Measurements from ENCODE around the gene CHST5. TPM values are rescaled to one million over a fixed set of nuclear protein-coding genes. Genes with fewer than 3 reads are reported as not detected.

Gene CHST5
- total and polyA plus RNA-seq, 2 experiments from 2014 or later: not detected

DNA sequence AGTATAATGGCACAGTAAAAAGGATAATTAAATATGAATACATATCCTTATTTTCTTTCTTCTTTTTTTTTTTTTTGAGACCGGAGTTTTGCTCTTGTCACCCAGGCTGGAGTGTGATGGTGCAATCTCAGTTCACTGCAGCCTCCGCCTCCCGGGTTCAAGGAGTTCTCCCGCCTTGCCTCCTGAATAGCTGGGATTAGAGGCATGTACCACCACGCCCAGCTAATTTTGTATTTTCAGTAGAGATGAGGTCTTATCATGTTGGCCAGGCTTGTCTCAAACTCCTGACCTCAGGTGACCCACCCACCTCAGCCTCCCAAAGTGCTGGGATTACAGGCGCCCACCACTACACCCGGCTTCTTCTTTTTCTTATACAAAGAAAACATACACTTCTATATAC, 42.3 kb upstream of the CHST5 start:
- H3K4me3 Mint-ChIP-seq: no peak overlapping the region
- no peak overlapping the region for H3K4me3 ChIP-seq
- no peak for TF ChIP-seq STAT1 (IDR thresholded peaks at IDR 0.05; ENCODE audit: unreplicated experiment)
- no peak for TF ChIP-seq CREB1 (CRISPR knock-in tag; IDR thresholded peaks at IDR 0.05; ENCODE audit: low read depth)
- TF ChIP-seq JUNB (IDR thresholded peaks at IDR 0.05; ENCODE audit: unreplicated experiment): no peak
- no peak for TF ChIP-seq REST (IDR thresholded peaks at IDR 0.05; ENCODE audit: unreplicated experiment)
- no peak for TF ChIP-seq ZNF331 (CRISPR knock-in tag; IDR thresholded peaks at IDR 0.05; ENCODE audit: low read depth)
- TF ChIP-seq POLR2AphosphoS5 (IDR thresholded peaks at IDR 0.05; ENCODE audit: low read depth): no peak
- H3K4me1 ChIP-seq (ENCODE audit: insufficient read depth): peaks cover 18% of the 10 kb centered on the region
- H4K20me1 ChIP-seq (replicated peaks; ENCODE audit: insufficient read depth): peaks cover 26% of the 10 kb centered on the region
- no peaks in the 10 kb centered on the region for H3K9me3 Mint-ChIP-seq
- H3K79me2 ChIP-seq (replicated peaks; ENCODE audit: insufficient read depth): no peaks in the 10 kb centered on the region; the same call in 1 of the 2 replicates
- H3K36me3 ChIP-seq (ENCODE audit: insufficient read depth): peaks cover 22% of the 10 kb centered on the region
- H3F3A ChIP-seq (replicated peaks; ENCODE audit: low read depth): 0 out of 2 replicates have a peak, but pooled peaks cover 8% of the 10 kb centered on the region
- H3K4me2 ChIP-seq: no peak overlapping the region
- peaks cover 16% of the 10 kb centered on the region for H3K4me1 Mint-ChIP-seq
- DNase-seq (ENCODE audit: low spot score) (no peak), ATAC-seq (no peak)
- H3K27me3 ChIP-seq (ENCODE audit: insufficient read depth): no peaks in the 10 kb centered on the region
- H3K27me3 Mint-ChIP-seq (ENCODE audit: insufficient read depth, low read depth, poor library complexity): no peaks in the 10 kb centered on the region
- H3K27ac ChIP-seq (ENCODE audit: low read depth): no peak overlapping the region
- H3K27ac Mint-ChIP-seq: no peak overlapping the region
- no peaks in the 10 kb centered on the region for H3K9me2 ChIP-seq (ENCODE audit: insufficient read depth)
- no peak overlapping the region for H2AFZ ChIP-seq
- H3K36me3 Mint-ChIP-seq (ENCODE audit: low read depth): peaks cover 51% of the 10 kb centered on the region

DNA sequence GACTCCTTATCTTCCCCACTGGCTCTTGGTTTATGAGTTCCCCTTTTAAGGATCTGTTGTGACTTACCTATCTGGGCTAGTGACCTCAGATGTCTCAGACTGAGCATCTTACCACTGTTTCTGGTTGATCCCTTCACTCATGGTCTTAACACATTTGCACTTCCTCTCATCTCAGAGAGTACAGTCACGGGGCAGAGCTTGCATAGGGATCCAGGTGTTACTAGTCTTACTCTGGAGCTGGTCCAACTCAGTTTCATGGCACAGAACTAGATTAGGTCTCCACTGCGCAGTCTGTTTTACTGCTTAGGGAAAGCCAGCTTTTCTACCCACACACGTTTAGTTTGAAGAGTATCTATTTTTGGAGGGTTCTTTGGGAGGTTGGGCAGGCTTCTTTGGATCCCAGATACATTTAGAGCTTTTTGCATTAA, 40.5 kb upstream of the CHST5 start:
- peak overlapping the region; percentile 23 for H3K27ac Mint-ChIP-seq
- Histone ChIP-seq H3K27me3 (ENCODE audit: insufficient read depth) (no peaks in the 10 kb centered on the region), H2AFZ (no peak overlapping the region), H4K20me1 (replicated peaks; ENCODE audit: insufficient read depth) (peaks cover 26% of the 10 kb centered on the region), H3K79me2 (replicated peaks; ENCODE audit: insufficient read depth) (no peaks in the 10 kb centered on the region; the same call in 1 of the 2 replicates), H3K36me3 (ENCODE audit: insufficient read depth) (peaks cover 22% of the 10 kb centered on the region), H3F3A (replicated peaks; ENCODE audit: low read depth) (0 out of 2 replicates have a peak, but pooled peaks cover 8% of the 10 kb centered on the region), H3K4me2 (peak overlapping the region; percentile 20; the same call in 1 of the 2 replicates), H3K4me1 (ENCODE audit: insufficient read depth) (peaks cover 18% of the 10 kb centered on the region), H3K27ac (ENCODE audit: low read depth) (0 out of 2 replicates have a peak overlapping the region, but pooled peaks have one; percentile 36), H3K4me3 (no peak overlapping the region), H3K9me2 (ENCODE audit: insufficient read depth) (no peaks in the 10 kb centered on the region)
- no peak for ATAC-seq
- H3K4me1 Mint-ChIP-seq: peaks cover 16% of the 10 kb centered on the region
- H3K27me3 Mint-ChIP-seq (ENCODE audit: insufficient read depth, low read depth, poor library complexity): no peaks in the 10 kb centered on the region
- peaks cover 63% of the 10 kb centered on the region for H3K36me3 Mint-ChIP-seq (ENCODE audit: low read depth)
- H3K9me3 Mint-ChIP-seq: no peaks in the 10 kb centered on the region
- no peak overlapping the region for H3K4me3 Mint-ChIP-seq
- no peak for TF ChIP-seq EZH2 (IDR thresholded peaks at IDR 0.05; ENCODE audit: low read depth, unreplicated experiment)
- TF ChIP-seq, protein P1, sequence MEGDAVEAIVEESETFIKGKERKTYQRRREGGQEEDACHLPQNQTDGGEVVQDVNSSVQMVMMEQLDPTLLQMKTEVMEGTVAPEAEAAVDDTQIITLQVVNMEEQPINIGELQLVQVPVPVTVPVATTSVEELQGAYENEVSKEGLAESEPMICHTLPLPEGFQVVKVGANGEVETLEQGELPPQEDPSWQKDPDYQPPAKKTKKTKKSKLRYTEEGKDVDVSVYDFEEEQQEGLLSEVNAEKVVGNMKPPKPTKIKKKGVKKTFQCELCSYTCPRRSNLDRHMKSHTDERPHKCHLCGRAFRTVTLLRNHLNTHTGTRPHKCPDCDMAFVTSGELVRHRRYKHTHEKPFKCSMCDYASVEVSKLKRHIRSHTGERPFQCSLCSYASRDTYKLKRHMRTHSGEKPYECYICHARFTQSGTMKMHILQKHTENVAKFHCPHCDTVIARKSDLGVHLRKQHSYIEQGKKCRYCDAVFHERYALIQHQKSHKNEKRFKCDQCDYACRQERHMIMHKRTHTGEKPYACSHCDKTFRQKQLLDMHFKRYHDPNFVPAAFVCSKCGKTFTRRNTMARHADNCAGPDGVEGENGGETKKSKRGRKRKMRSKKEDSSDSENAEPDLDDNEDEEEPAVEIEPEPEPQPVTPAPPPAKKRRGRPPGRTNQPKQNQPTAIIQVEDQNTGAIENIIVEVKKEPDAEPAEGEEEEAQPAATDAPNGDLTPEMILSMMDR (conservative IDR thresholded peaks at IDR 0.05; ENCODE audit: low read depth in 2 of 2): no peak
- no peak for TF ChIP-seq EZH2phosphoT487 (IDR thresholded peaks at IDR 0.05; ENCODE audit: unreplicated experiment)
- TF ChIP-seq, protein P2, sequence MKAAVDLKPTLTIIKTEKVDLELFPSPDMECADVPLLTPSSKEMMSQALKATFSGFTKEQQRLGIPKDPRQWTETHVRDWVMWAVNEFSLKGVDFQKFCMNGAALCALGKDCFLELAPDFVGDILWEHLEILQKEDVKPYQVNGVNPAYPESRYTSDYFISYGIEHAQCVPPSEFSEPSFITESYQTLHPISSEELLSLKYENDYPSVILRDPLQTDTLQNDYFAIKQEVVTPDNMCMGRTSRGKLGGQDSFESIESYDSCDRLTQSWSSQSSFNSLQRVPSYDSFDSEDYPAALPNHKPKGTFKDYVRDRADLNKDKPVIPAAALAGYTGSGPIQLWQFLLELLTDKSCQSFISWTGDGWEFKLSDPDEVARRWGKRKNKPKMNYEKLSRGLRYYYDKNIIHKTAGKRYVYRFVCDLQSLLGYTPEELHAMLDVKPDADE (IDR thresholded peaks at IDR 0.05): no peak
- no peak for TF ChIP-seq STAT1 (IDR thresholded peaks at IDR 0.05; ENCODE audit: unreplicated experiment)
- TF ChIP-seq ZNF331 (CRISPR knock-in tag; IDR thresholded peaks at IDR 0.05; ENCODE audit: low read depth): no peak
- DNase-seq (ENCODE audit: low spot score): no peak

Measured in GM23338 (cell line).